ENCODE results near the gene MADCAM1.

The MADCAM1 gene

GRCh38 chr19:488505-489417, 7.5 kb upstream of the MADCAM1 start:
- in situ Hi-C loops (cut with MboI; ENCODE audit: low sequenced_read_pairs) = no loop called here

- in situ Hi-C loops (cut with MboI; ENCODE audit: low sequenced_read_pairs) = no loop called here
Measured at GRCh38 chr19:489418-490196, 6.7 kb upstream of the MADCAM1 start.

- in situ Hi-C loops (cut with MboI; ENCODE audit: low sequenced_read_pairs) = no loop called here
Measured at GRCh38 chr19:491146-491741, 5.0 kb upstream of the MADCAM1 start.

- in situ Hi-C loops (cut with MboI; ENCODE audit: low sequenced_read_pairs) = no loop called here
Measured at GRCh38 chr19:492091-492531, 4.2 kb upstream of the MADCAM1 start.

GRCh38 chr19:493391-494170, 2.7 kb upstream of the MADCAM1 start:
- in situ Hi-C loops (cut with MboI; ENCODE audit: low sequenced_read_pairs) = no loop called here

- in situ Hi-C loops (cut with MboI; ENCODE audit: low sequenced_read_pairs) = no loop called here
Measured at GRCh38 chr19:494171-495080, 1.9 kb upstream of the MADCAM1 start.

- in situ Hi-C loops (cut with MboI; ENCODE audit: low sequenced_read_pairs) = no loop called here
Measured at GRCh38 chr19:495081-495401, 1.2 kb upstream of the MADCAM1 start.

GRCh38 chr19:495402-496111, 729 bp upstream of the MADCAM1 start:
- in situ Hi-C loops (cut with MboI; ENCODE audit: low sequenced_read_pairs) = no loop called here

- in situ Hi-C loops (cut with MboI; ENCODE audit: low sequenced_read_pairs) = no loop called here
Measured at GRCh38 chr19:496986-497385, 700 bp downstream of the MADCAM1 start.

GRCh38 chr19:497491-497868, 1.2 kb downstream of the MADCAM1 start:
- in situ Hi-C loops (cut with MboI; ENCODE audit: low sequenced_read_pairs) = no loop called here

GRCh38 chr19:497869-498510, 1.7 kb downstream of the MADCAM1 start:
- in situ Hi-C loops (cut with MboI; ENCODE audit: low sequenced_read_pairs) = no loop called here

- in situ Hi-C loops (cut with MboI; ENCODE audit: low sequenced_read_pairs) = no loop called here
Measured at GRCh38 chr19:498511-498891, 2.2 kb downstream of the MADCAM1 start.

GRCh38 chr19:498977-499623, 2.8 kb downstream of the MADCAM1 start:
- in situ Hi-C loops (cut with MboI; ENCODE audit: low sequenced_read_pairs) = no loop called here

- in situ Hi-C loops (cut with MboI; ENCODE audit: low sequenced_read_pairs) = no loop called here
Measured at GRCh38 chr19:501646-502045, 5.4 kb downstream of the MADCAM1 start.

GRCh38 chr19:504616-505015, 8.3 kb downstream of the MADCAM1 start:
- in situ Hi-C loops (cut with MboI; ENCODE audit: low sequenced_read_pairs) = no loop called here

GRCh38 chr19:506404-507285, 10.4 kb downstream of the MADCAM1 start:
- in situ Hi-C loops (cut with MboI; ENCODE audit: low sequenced_read_pairs) = no loop called here

Measured in HL-60/S4 treated with phorbol 12-myristate 13-acetate at 8.2 ng/mL for 4 days and 3 days (cell line).